Thyroid gland (tissue), 4 donors: ENCODE measurements around the gene SLC25A29. TPM values are rescaled to one million over a fixed set of nuclear protein-coding genes. Genes with fewer than 3 reads are reported as not detected.
A peak's percentile ranks its signal among the peaks of the same experiment; 100 is the strongest.
"Not testable (repeated sequence)": the region's sequence is repeated elsewhere in the genome, so short reads cannot be mapped to it uniquely, and the experiment has no call there.

ENCODE experiments used
- DNase-seq, 2 donors: peaks; one replicate each; pipeline ENCODE4 v3.0.0-alpha.2; 2019
- H3K27ac ChIP-seq, 3 donors: fragments of 200-600 bp; sonication (generic); 1 replicate in 2 of 3; 2 replicates in 1 of 3; pipeline ENCODE4 v1.5.1; 2016 to 2019; ENCODE audit warnings: mild to moderate bottlenecking in 1 of 3, moderate library complexity in 1 of 3
- H3K27me3 ChIP-seq: fragments of 200-600 bp; sonication (generic); one replicate; pipeline ENCODE4 v1.5.1; 2019
- H3K36me3 ChIP-seq, 2 donors: fragments of 200-600 bp; sonication (generic); one replicate each; pipeline ENCODE4 v1.5.1; 2016 to 2019
- H3K4me1 ChIP-seq, 2 donors: fragments of 200-600 bp; sonication (generic); one replicate each; pipeline ENCODE4 v1.5.1; 2017 to 2019
- H3K4me3 ChIP-seq, 3 donors: fragments of 200-600 bp; sonication (generic); replicated peaks in 1 of 3; 1 replicate in 2 of 3; 2 replicates in 1 of 3; pipeline ENCODE4 v1.5.1; 2016; ENCODE audit warnings: mild to moderate bottlenecking in 1 of 3
- H3K9me3 ChIP-seq: fragments of 200-600 bp; sonication (generic); one replicate; pipeline ENCODE4 v1.5.1; 2017
- CTCF ChIP-seq, 6 experiments: fragments of 200-600 bp in 3 of 6; fragments of 450-650 bp in 3 of 6; sonication (generic) in 3 of 6; IDR thresholded peaks; one replicate each; pipeline ENCODE4 v1.5.1; 2016 to 2019; ENCODE audit warnings: antibody characterized with exemption in 6 of 6, mild to moderate bottlenecking in 2 of 6, inconsistent platforms in 1 of 6, moderate library complexity in 1 of 6
- POLR2A ChIP-seq, 2 donors: fragments of 450-650 bp; IDR thresholded peaks; one replicate each; pipeline ENCODE4 v1.6.1; 2017; ENCODE audit warnings: antibody characterized with exemption in 2 of 2, mild to moderate bottlenecking in 2 of 2, moderate library complexity in 1 of 2
- WGBS, 2 donors: methylation state at CpG; one replicate each; pipeline ENCODE4 v1.1.5; 2017; 5-methylcytosine and 5-hydroxymethylcytosine counted together
- intact Hi-C: fragments of 100-400 bp; cut with DNase I; formaldehyde crosslinking; loops from one replicate; pipeline ENCODE4 v1.15.1; 2023
- total RNA-seq, 4 donors: library from RNA; depleted of rRNA; stranded (reverse); fragments of >200 nt; gene quantifications; one replicate each; pipeline ENCODE4 v1.2.3, GENCODE V29; 2016

The SLC25A29 gene
- total RNA-seq, 4 donors from 2014 or later, result 354 to 606 (median 433) TPM

DNA sequence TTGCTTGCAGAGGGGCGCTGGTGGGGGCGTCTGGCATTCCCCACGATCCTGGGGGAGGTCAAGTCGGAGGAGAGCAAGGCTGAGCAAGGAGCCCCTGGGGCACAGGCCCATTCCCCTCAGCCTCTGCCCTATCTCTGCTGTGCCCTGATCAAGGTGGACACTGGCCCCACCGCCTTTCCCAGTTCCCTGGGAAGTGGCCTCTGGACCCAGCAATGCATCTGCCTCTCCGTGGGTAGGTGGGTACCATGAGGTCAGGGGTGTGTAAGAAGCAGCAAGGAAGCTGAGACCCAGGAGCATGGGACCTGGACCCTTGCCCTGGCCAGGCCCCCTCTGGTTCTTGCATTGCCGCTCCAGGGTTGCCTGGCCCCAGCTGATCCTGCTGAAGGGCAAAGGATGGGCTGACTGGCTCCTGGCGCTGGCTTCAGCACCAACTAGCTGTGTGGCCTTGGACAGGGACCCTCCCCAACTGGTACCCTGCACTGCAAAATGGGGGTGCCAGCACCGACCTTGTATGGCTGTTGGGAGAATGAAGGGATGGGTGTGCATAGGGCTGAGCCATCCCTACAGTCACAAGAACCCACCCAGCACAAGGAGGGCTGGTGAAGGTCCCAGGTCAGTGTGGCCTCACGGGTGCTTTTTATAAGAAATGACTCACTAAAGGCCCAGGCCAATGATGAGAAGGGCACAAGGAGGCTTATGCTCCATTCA, 19.6 kb downstream of the SLC25A29 start:
- 72 to 86% methylated on average over 3 of the region's 10 CpGs for WGBS, 2 donors
- peak in 1 of 2 donors; percentile 9 for DNase-seq
- Histone ChIP-seq H3K27me3 (no peaks in the 10 kb centered on the region), H3K4me1 (peaks cover 91 to 96% of the 10 kb centered on the region in 2 donors), H3K36me3 (peaks cover 11 to 13% of the 10 kb centered on the region in 2 donors), H3K9me3 (no peaks in the 10 kb centered on the region), H3K27ac (peak overlapping the region; percentile 78 to 93 (median 93)), H3K4me3 (no peak overlapping the region)
- TF ChIP-seq POLR2A (IDR thresholded peaks at IDR 0.05), result no peak
- no peak for TF ChIP-seq CTCF (IDR thresholded peaks at IDR 0.05)
- intact Hi-C loops, result loop anchor here (5.0 kb wide), 1 partner anchor 91 kb away; the partner anchor contains the start of gene WDR25

- peaks cover 84 to 95% of the 10 kb centered on the region in 2 donors for H3K4me1 ChIP-seq
- intact Hi-C loops, result loop anchor here (5.0 kb wide), 1 partner anchor 91 kb away; the partner anchor contains the start of gene WDR25
- 59% methylated on average over 7 to 13 of the region's 13 CpGs for WGBS, 2 donors
- H3K27me3 ChIP-seq, result no peaks in the 10 kb centered on the region
- H3K4me3 ChIP-seq, result peak overlapping the region in 1 of 3 donors; percentile 42
- TF ChIP-seq POLR2A (IDR thresholded peaks at IDR 0.05) (no peak), CTCF (IDR thresholded peaks at IDR 0.05) (peak in 1 of 6 experiments; percentile 6)
- peaks cover 4 to 6% of the 10 kb centered on the region in 2 donors for H3K36me3 ChIP-seq
- peak; percentile 9 to 15 for DNase-seq
- H3K9me3 ChIP-seq, result no peaks in the 10 kb centered on the region
- H3K27ac ChIP-seq, result peak overlapping the region; percentile 93
Observed at GRCh38 chr14:100285913-100286400, 20.3 kb downstream of the SLC25A29 start.

DNA sequence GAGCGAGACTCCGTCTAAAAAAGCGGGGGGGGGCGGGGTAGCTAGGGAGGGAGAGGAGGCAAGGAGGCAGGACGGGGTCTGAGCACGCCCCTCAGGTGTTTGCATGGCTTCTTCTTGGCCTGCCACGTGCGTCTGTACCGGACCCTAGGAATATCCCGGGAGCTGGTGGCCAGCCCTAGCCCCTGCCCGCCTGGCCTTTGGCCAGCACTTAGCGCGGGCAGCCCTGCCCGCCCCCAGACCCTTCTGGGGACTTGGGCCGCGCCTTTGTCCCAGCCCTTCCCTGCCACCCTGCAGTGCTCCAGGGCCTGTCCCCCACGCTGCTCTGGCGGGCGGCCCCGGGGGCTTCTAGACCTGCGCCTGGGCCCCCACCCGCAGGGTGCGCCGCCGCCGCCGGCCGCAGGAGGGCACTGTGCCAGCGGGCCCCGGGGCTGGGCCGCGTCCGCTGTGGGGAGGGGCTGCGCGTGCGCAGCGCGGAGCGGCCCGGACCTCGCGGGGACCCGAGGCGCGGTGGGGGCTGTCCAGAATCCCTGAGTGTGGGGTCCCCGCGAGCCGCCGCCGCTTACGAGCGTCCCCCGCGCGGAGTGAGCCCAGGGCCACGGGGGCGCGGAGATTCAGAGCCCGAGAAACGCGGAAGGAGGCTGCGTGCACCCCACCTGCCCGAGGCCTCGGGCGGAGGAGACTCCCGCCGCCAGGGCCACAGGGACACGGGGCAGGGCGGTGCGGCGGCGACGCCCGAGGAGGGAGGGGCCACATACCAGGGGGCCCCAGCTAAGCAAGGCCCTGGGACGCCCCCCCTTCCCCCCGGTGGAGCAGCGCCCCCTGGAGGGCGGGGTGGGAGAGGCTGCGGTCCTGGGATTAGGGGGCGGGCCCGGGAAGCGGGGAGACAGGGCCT, 21.0 kb downstream of the SLC25A29 start:
- H3K9me3 ChIP-seq, result no peaks in the 10 kb centered on the region
- peak overlapping the region in 1 of 3 donors; percentile 42 for H3K4me3 ChIP-seq
- H3K36me3 ChIP-seq, result no peaks in the 10 kb centered on the region
- TF ChIP-seq CTCF (IDR thresholded peaks at IDR 0.05) (peak; percentile 17 to 74 (median 54)), POLR2A (IDR thresholded peaks at IDR 0.05) (peak in 1 of 2 donors; percentile 51)
- DNase-seq, result peak; percentile 62
- peak overlapping the region; percentile 93 for H3K27ac ChIP-seq
- H3K27me3 ChIP-seq, result no peaks in the 10 kb centered on the region
- peaks cover 80 to 95% of the 10 kb centered on the region in 2 donors for H3K4me1 ChIP-seq
- 9 to 26% methylated on average over 11 to 45 of the region's 82 CpGs for WGBS, 2 donors
- intact Hi-C loops, result loop anchor here (5.0 kb wide), 1 partner anchor 92 kb away; the partner anchor contains the start of gene WDR25

DNA sequence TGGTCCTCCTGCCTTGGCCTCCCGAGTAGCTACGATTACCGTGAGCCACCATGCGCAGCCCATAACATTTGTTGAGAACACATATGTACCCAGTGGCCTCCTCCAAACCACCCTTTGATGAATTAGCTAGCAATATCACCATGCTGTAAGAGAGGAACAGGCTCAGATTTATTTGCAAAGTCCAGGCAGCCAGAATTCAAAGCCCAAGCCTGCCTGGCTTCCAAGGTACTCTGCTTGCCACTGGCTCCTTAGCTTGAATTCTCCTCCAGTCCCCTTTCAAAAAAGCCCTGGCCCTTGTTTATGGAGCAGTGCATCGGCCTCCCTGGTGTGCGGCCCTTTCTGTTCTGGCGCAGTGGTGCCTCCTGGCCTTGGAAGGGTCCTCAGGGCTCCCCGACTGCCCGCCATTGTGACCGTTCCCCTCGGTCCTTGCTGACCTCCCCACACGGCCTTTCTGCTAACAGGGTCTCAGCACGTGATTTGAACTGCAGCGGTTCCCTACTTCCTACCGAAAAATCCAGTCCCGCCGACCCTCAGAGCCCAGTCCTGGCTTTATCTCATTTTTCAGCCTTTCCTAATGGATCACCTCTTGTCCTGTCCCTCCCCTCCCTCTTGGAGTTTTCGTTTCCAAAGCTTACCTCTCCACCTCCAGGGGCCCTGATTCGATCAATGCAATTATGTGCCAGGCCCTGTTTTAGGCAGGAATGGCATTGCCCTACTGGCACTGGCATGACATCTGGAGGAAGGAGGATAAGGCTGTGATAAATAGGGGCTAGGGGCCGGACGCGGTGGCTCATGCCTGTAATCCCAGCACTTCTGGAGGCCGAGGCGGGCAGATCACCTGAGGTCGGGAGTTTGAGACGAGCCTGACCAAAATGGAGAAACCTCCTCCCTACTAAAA, 22.0 kb downstream of the SLC25A29 start:
- TF ChIP-seq CTCF (IDR thresholded peaks at IDR 0.05) (no peak), POLR2A (IDR thresholded peaks at IDR 0.05) (no peak)
- WGBS, 2 donors, result 78 to 84% methylated on average over 26 of the region's 26 CpGs
- H3K36me3 ChIP-seq, result no peaks in the 10 kb centered on the region
- DNase-seq, result no peak
- H3K27me3 ChIP-seq, result no peaks in the 10 kb centered on the region
- intact Hi-C loops, result no loop called here
- H3K4me3 ChIP-seq, result no peak overlapping the region
- H3K9me3 ChIP-seq, result no peaks in the 10 kb centered on the region
- peak overlapping the region; percentile 93 for H3K27ac ChIP-seq
- peaks cover 82 to 95% of the 10 kb centered on the region in 2 donors for H3K4me1 ChIP-seq

GRCh38 chr14:100283436-100283835, 22.8 kb downstream of the SLC25A29 start:
- H3K27me3 ChIP-seq, H3K36me3 ChIP-seq, H3K9me3 ChIP-seq, H3K4me3 ChIP-seq, intact Hi-C loops: not testable (repeated sequence)
- peak; percentile 12 to 24 for DNase-seq
- 67 to 82% methylated on average over 9 of the region's 9 CpGs for WGBS, 2 donors
- peaks cover 82 to 95% of the 10 kb centered on the region in 2 donors for H3K4me1 ChIP-seq
- H3K27ac ChIP-seq, result peak overlapping the region; percentile 93
